Thyroid gland (tissue), 4 donors: ENCODE data around the gene PHACTR3. TPM values are rescaled to one million over a fixed set of nuclear protein-coding genes. Genes with fewer than 3 reads are reported as not detected.

Experiments
- DNase-seq, 2 donors: peaks; one replicate each; pipeline ENCODE4 v3.0.0-alpha.2; 2019
- H3K27ac ChIP-seq, 3 donors: fragments of 200-600 bp; sonication (generic); 1 replicate in 2 of 3; 2 replicates in 1 of 3; pipeline ENCODE4 v1.5.1; 2016 to 2019; ENCODE audit warnings: mild to moderate bottlenecking in 1 of 3, moderate library complexity in 1 of 3
- H3K27me3 ChIP-seq: fragments of 200-600 bp; sonication (generic); one replicate; pipeline ENCODE4 v1.5.1; 2019
- H3K36me3 ChIP-seq, 2 donors: fragments of 200-600 bp; sonication (generic); one replicate each; pipeline ENCODE4 v1.5.1; 2016 to 2019
- H3K4me1 ChIP-seq, 2 donors: fragments of 200-600 bp; sonication (generic); one replicate each; pipeline ENCODE4 v1.5.1; 2017 to 2019
- H3K4me3 ChIP-seq, 3 donors: fragments of 200-600 bp; sonication (generic); replicated peaks in 1 of 3; 1 replicate in 2 of 3; 2 replicates in 1 of 3; pipeline ENCODE4 v1.5.1; 2016; ENCODE audit warnings: mild to moderate bottlenecking in 1 of 3
- H3K9me3 ChIP-seq: fragments of 200-600 bp; sonication (generic); one replicate; pipeline ENCODE4 v1.5.1; 2017
- POLR2A ChIP-seq, 2 donors: fragments of 450-650 bp; IDR thresholded peaks; one replicate each; pipeline ENCODE4 v1.6.1; 2017; ENCODE audit warnings: antibody characterized with exemption in 2 of 2, mild to moderate bottlenecking in 2 of 2, moderate library complexity in 1 of 2
- WGBS, 2 donors: methylation state at CpG; one replicate each; pipeline ENCODE4 v1.1.5; 2017; 5-methylcytosine and 5-hydroxymethylcytosine counted together
- intact Hi-C: fragments of 100-400 bp; cut with DNase I; formaldehyde crosslinking; loops from one replicate; pipeline ENCODE4 v1.15.1; 2023
- total RNA-seq, 4 donors: library from RNA; depleted of rRNA; stranded (reverse); fragments of >200 nt; gene quantifications; one replicate each; pipeline ENCODE4 v1.2.3, GENCODE V29; 2016
- TF ChIP-seq, protein P1 (sequence below), 6 experiments: fragments of 200-600 bp in 3 of 6; fragments of 450-650 bp in 3 of 6; sonication (generic) in 3 of 6; IDR thresholded peaks; one replicate each; pipeline ENCODE4 v1.5.1; 2016 to 2019; ENCODE audit warnings: antibody characterized with exemption in 6 of 6, mild to moderate bottlenecking in 2 of 6, inconsistent platforms in 1 of 6, moderate library complexity in 1 of 6

PHACTR3 gene
- total RNA-seq, 4 donors from 2014 or later: 2.4 TPM; not detected in 3

DNA sequence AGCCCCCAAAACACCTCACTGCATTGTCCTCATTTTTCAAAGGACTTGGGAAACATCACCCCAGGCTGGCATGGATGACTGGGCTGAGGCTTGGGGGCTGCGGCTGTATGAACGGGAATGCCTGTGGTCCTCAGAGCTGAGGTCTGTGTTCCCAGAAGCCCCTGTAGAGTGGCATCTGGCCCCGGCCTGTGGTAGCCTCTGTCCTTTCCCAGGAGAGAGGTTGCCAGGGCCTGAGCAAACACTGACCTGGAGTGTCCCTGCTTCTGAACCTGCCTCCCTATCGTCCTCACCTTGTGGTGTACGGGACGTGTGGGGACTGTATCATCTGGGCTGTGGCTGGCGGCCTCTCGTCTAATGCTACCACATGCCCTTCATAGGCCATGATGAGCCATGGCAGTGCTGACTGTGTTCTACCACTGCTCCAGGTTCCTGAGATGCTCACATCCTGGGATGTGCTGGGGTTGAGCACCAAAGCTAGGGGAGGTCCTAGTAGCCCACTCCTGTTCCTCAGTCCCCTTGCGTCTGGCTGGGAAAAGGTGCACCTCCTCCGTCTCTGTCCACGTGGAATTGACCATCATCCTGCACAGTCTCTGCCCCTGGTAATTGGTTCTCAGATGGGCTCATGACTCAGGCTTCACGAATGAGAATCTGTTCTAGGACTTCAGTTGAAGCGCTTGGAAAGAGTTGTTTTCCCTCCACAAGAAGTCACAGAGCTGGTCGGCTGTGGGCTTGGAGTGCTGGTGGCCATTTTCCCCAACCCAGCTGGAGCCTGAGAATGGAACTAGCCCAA, 27.6 kb downstream of the PHACTR3 start:
- DNase-seq: no peak
- intact Hi-C loops: no loop called here
- 84 to 91% methylated on average over 12 to 14 of the region's 14 CpGs for WGBS, 2 donors
- H3K27ac ChIP-seq: no peak overlapping the region
- TF ChIP-seq POLR2A (IDR thresholded peaks at IDR 0.05): no peak
- TF ChIP-seq, protein P1, sequence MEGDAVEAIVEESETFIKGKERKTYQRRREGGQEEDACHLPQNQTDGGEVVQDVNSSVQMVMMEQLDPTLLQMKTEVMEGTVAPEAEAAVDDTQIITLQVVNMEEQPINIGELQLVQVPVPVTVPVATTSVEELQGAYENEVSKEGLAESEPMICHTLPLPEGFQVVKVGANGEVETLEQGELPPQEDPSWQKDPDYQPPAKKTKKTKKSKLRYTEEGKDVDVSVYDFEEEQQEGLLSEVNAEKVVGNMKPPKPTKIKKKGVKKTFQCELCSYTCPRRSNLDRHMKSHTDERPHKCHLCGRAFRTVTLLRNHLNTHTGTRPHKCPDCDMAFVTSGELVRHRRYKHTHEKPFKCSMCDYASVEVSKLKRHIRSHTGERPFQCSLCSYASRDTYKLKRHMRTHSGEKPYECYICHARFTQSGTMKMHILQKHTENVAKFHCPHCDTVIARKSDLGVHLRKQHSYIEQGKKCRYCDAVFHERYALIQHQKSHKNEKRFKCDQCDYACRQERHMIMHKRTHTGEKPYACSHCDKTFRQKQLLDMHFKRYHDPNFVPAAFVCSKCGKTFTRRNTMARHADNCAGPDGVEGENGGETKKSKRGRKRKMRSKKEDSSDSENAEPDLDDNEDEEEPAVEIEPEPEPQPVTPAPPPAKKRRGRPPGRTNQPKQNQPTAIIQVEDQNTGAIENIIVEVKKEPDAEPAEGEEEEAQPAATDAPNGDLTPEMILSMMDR (IDR thresholded peaks at IDR 0.05): no peak
- no peaks in the 10 kb centered on the region for H3K36me3 ChIP-seq
- no peaks in the 10 kb centered on the region for H3K9me3 ChIP-seq
- no peaks in the 10 kb centered on the region for H3K27me3 ChIP-seq
- no peak overlapping the region for H3K4me3 ChIP-seq
- H3K4me1 ChIP-seq: no peaks in the 10 kb centered on the region

GRCh38 chr20:59632541-59633113, 28.3 kb downstream of the PHACTR3 start:
- Histone ChIP-seq H3K27ac (no peak overlapping the region), H3K9me3 (no peaks in the 10 kb centered on the region), H3K36me3 (no peaks in the 10 kb centered on the region), H3K4me3 (no peak overlapping the region), H3K4me1 (no peaks in the 10 kb centered on the region), H3K27me3 (no peaks in the 10 kb centered on the region)
- no peak for DNase-seq
- 80 to 90% methylated on average over 8 of the region's 8 CpGs for WGBS, 2 donors
- TF ChIP-seq POLR2A (IDR thresholded peaks at IDR 0.05): no peak
- TF ChIP-seq, protein P1 (IDR thresholded peaks at IDR 0.05): no peak
- intact Hi-C loops: no loop called here

DNA sequence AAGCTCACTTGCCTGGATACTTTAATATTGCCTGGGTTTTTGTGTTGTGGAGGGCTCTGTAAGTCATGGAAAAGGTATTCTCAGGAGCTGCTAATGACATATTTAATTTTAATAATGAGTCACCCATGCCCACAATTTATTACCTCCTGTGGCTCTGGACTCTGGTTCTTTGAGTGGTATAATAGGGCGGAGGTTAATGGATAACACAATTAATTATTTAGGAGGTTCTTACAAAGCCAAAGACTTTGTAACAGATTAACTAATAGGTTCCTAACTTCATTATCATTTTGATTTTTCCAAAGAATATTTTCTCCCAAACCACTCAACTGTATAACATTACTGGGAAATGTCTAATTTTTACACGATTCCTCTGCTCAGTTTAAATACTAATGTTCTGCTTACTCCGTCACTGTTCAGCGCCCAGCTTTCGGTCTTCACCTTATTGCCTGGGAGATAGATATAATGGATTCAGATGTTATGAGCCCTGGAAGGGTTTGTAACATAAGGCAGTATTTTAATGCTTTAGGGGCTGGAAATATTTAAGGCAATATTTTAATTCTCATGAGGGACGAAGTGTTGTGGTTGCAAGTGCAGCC, 29.4 kb downstream of the PHACTR3 start:
- TF ChIP-seq POLR2A (IDR thresholded peaks at IDR 0.05): no peak
- TF ChIP-seq, protein P1 (IDR thresholded peaks at IDR 0.05): no peak
- no peak overlapping the region for H3K27ac ChIP-seq
- no peaks in the 10 kb centered on the region for H3K4me1 ChIP-seq
- H3K4me3 ChIP-seq: no peak overlapping the region
- 85 to 91% methylated on average over 6 of the region's 6 CpGs for whole genome bisulfite sequencing, 2 donors
- no peaks in the 10 kb centered on the region for H3K36me3 ChIP-seq
- no peak for DNase-seq
- H3K9me3 ChIP-seq: no peaks in the 10 kb centered on the region
- H3K27me3 ChIP-seq: no peaks in the 10 kb centered on the region
- intact Hi-C loops: no loop called here

DNA sequence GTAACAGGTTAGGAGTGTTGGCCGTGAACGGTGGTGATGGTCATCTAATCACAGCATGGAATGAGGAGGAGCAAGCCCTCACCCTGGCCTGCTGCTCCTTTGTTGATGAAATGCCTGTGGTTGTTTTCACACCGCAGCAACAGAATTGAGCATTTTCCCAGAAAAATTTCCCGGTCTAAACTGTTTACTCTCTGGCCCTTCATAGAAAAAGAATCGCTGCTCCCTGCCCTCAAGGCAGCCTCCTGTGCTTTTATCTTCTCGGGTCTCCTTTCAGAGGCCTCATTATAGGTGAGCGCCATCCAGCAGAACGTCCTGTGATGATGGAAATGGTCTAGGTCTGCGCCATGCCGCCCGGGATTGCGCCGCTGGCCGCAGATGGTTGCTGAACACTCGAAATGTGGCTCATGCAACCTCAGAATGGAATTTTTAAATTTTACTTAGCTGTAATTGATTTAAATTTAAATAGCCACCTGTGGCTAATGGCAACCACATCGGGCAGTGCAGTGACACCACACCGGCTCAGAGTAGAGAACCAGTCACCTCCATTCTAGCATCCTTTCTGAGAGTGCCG, 30.2 kb downstream of the PHACTR3 start:
- intact Hi-C loops: no loop called here
- H3K36me3 ChIP-seq: no peaks in the 10 kb centered on the region
- no peak overlapping the region for H3K4me3 ChIP-seq
- WGBS, 2 donors: 75 to 79% methylated on average over 18 of the region's 18 CpGs
- H3K27ac ChIP-seq: no peak overlapping the region
- TF ChIP-seq, protein P1 (IDR thresholded peaks at IDR 0.05): no peak
- TF ChIP-seq POLR2A (IDR thresholded peaks at IDR 0.05): no peak
- DNase-seq: no peak
- H3K27me3 ChIP-seq: no peaks in the 10 kb centered on the region
- no peaks in the 10 kb centered on the region for H3K4me1 ChIP-seq
- H3K9me3 ChIP-seq: no peaks in the 10 kb centered on the region
